Smooth muscle cell of the pulmonary artery (primary cell): ENCODE results near the gene PLK1. TPM values are rescaled to one million over a fixed set of nuclear protein-coding genes. Genes with fewer than 3 reads are reported as not detected.

Experiments used
- total RNA-seq: library from RNA; depleted of rRNA; stranded (reverse); fragments of >200 nt; gene quantifications from 2 replicates; pipeline ENCODE4 v1.2.3, GENCODE V29; 2014

The PLK1 gene
- 3.7 and 9.8 TPM in 2 replicates for total RNA-seq

GRCh38 chr16:23678430-23679273 lies at the start of gene PLK1:
Gene PLK1, plus strand, starts transcription at chr16:23678889. Its CDS starts 44 bp downstream, at chr16:23678933.

GRCh38 chr16:23640931-23641765 lies 37.5 kb upstream of the PLK1 start, which contains the start of the genes DCTN5 and PALB2:
Gene DCTN5, plus strand, starts transcription at chr16:23641466. Its CDS starts 77 bp downstream, at chr16:23641543.
Gene PALB2, minus strand, starts transcription at chr16:23641310. Its CDS starts 153 bp downstream, at chr16:23641157.

GRCh38 chr16:23712976-23713375 lies 34.3 kb downstream of the PLK1 start, which contains the start of gene ERN2:
Gene ERN2, minus strand, starts transcription at chr16:23713222. Its CDS starts 35 bp downstream, at chr16:23713187.

Other genes with a start within 250 kb of the PLK1 start
- 22.8 and 23.6 TPM in 2 replicates for gene COG7, start 225.7 kb upstream of the PLK1 start, total RNA-seq
- gene GGA2, start 168.4 kb upstream of the PLK1 start, total RNA-seq, result 25.2 and 27.7 TPM in 2 replicates
- 42.0 and 67.0 TPM in 2 replicates for gene EARS2, start 121.5 kb upstream of the PLK1 start, total RNA-seq
- 121 and 134 TPM in 2 replicates for gene UBFD1, start 121.2 kb upstream of the PLK1 start, total RNA-seq
- 71.2 and 76.4 TPM in 2 replicates for gene NDUFAB1, start 82.6 kb upstream of the PLK1 start, total RNA-seq
- 6.3 and 8.3 TPM in 2 replicates for gene PALB2, start 37.6 kb upstream of the PLK1 start, total RNA-seq
- gene DCTN5, start 37.4 kb upstream of the PLK1 start, total RNA-seq, result 52.8 and 54.6 TPM in 2 replicates
- not detected in 2 replicates for gene ERN2, start 34.3 kb downstream of the PLK1 start, total RNA-seq
- gene CHP2, start 76.1 kb downstream of the PLK1 start, total RNA-seq, result not detected in 2 replicates
- gene PRKCB, start 157.1 kb downstream of the PLK1 start, total RNA-seq, result 0.07 TPM in 1 of 2 replicates, not detected in the other